DOHH2 (cell line): Measurements from ENCODE around the gene APBA2.

Experiments
- EZH2phosphoT487 ChIP-seq: fragments of 200-600 bp; sonication (generic); IDR thresholded peaks from 2 replicates; pipeline ENCODE4 v1.6.1; 2017; ENCODE audit warnings: borderline replicate concordance, mild to moderate bottlenecking, antibody characterized with exemption, low read length, moderate library complexity, mixed read lengths
- TF ChIP-seq, protein P1 (sequence below): fragments of 200-600 bp; sonication (generic); IDR thresholded peaks from one replicate; pipeline ENCODE4 v1.5.1; 2014; ENCODE audit warnings: antibody characterized with exemption, mild to moderate bottlenecking, low read depth, low read length; ENCODE audit not compliant: poor library complexity, severe bottlenecking

DNA sequence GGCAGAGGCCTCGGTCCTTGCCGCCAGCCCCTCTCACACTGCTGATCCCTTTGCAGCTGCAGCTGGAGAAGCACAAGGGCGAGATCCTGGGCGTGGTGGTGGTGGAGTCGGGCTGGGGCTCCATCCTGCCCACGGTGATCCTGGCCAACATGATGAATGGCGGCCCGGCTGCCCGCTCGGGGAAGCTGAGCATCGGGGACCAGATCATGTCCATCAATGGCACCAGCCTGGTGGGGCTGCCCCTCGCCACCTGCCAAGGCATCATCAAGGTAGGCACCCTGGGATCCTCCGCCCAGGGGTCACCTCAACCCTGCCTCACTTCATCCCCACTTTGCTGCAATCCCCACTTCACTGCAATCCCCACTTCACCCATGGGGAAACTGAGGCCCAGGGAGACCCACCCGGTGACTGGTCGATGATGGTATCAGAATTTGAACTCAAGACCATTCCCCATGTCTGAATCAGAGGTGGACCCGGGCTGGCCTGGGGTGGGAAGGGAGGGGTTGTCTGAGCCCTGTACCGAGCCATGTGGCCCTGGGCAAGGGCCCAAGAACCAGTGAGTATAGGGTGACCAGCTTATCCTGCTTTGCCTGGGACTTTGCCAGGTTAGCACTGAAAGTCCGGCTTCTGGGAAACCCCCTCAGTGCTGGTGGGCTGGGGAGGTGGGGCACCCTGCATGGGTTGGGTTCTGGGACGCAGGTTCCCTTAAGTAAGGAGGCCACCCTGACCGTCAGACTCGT lies 220.9 kb downstream of the APBA2 start:
- TF ChIP-seq, protein P1, sequence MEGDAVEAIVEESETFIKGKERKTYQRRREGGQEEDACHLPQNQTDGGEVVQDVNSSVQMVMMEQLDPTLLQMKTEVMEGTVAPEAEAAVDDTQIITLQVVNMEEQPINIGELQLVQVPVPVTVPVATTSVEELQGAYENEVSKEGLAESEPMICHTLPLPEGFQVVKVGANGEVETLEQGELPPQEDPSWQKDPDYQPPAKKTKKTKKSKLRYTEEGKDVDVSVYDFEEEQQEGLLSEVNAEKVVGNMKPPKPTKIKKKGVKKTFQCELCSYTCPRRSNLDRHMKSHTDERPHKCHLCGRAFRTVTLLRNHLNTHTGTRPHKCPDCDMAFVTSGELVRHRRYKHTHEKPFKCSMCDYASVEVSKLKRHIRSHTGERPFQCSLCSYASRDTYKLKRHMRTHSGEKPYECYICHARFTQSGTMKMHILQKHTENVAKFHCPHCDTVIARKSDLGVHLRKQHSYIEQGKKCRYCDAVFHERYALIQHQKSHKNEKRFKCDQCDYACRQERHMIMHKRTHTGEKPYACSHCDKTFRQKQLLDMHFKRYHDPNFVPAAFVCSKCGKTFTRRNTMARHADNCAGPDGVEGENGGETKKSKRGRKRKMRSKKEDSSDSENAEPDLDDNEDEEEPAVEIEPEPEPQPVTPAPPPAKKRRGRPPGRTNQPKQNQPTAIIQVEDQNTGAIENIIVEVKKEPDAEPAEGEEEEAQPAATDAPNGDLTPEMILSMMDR: no peak
- TF ChIP-seq EZH2phosphoT487: no peak
